CD4-positive, alpha-beta T cell treated with Interferon gamma for 1 hour (primary cell): ENCODE results near the gene PADI1.

Experiments used
- DNase-seq: peaks from one replicate; pipeline ENCODE4 v3.0.0-alpha.2; 2020

Gene PADI1

GRCh38 chr1:17204546-17205440 lies at the start of gene PADI1:
Gene PADI1, plus strand, starts transcription at chr1:17205128. Its CDS starts 90 bp downstream, at chr1:17205218.
- DNase-seq = no peak

GRCh38 chr1:17155257-17155920 lies 49.5 kb upstream of the PADI1 start:
- no peak for DNase-seq

- DNase-seq = no peak
These were observed 48.8 kb upstream of the PADI1 start for GRCh38 chr1:17156108-17156507.

GRCh38 chr1:17158961-17159360 lies 46.0 kb upstream of the PADI1 start:
- no peak for DNase-seq

GRCh38 chr1:17161137-17161740 lies 43.7 kb upstream of the PADI1 start:
- no peak for DNase-seq

- DNase-seq = no peak
These were observed 42.8 kb upstream of the PADI1 start for GRCh38 chr1:17161926-17162800.

GRCh38 chr1:17162941-17163340 lies 42.0 kb upstream of the PADI1 start:
- no peak for DNase-seq

GRCh38 chr1:17163371-17163770 lies 41.6 kb upstream of the PADI1 start:
- no peak for DNase-seq

- DNase-seq = no peak
These were observed 40.9 kb upstream of the PADI1 start for GRCh38 chr1:17163789-17164666.

- no peak for DNase-seq
These were observed 39.1 kb upstream of the PADI1 start for GRCh38 chr1:17165823-17166222.

- no peak for DNase-seq
These were observed 37.7 kb upstream of the PADI1 start for GRCh38 chr1:17167041-17167785.

- DNase-seq = no peak
These were observed 37.2 kb upstream of the PADI1 start for GRCh38 chr1:17167786-17168090.

GRCh38 chr1:17168091-17168876 lies 36.6 kb upstream of the PADI1 start:
- DNase-seq = no peak

GRCh38 chr1:17170571-17170970 lies 34.4 kb upstream of the PADI1 start:
- DNase-seq = no peak

- DNase-seq = no peak
These were observed 31.7 kb upstream of the PADI1 start for GRCh38 chr1:17173217-17173616.

- no peak for DNase-seq
These were observed 28.4 kb upstream of the PADI1 start for GRCh38 chr1:17176306-17177061.

GRCh38 chr1:17177651-17178050 lies 27.3 kb upstream of the PADI1 start:
- no peak for DNase-seq

GRCh38 chr1:17181781-17182464 lies 23.0 kb upstream of the PADI1 start:
- DNase-seq = no peak
